Right lobe of liver (tissue), 4 donors: ENCODE data around the gene ARHGAP32.

ENCODE experiments used
- CTCF ChIP-seq, 4 donors: fragments of 200-600 bp in 3 of 4; fragments of 450-650 bp in 1 of 4; IDR thresholded peaks; one replicate each; pipeline versions ENCODE4 v1.5.1 to v1.8.0; 2016 to 2022; ENCODE audit warnings: antibody characterized with exemption in 4 of 4, mild to moderate bottlenecking in 2 of 4
- POLR2A ChIP-seq: fragments of 450-650 bp; IDR thresholded peaks from one replicate; pipeline ENCODE4 v1.6.1; 2017; ENCODE audit warnings: antibody characterized with exemption, mild to moderate bottlenecking
- donor health status: DM: no; HTN: no; CAD: no.
- donor health status: DM: no; HTN: no; CAD: no.
- donor health status: DM: no; HTN: yes; CAD: no.

GRCh38 chr11:128968916-128969315 lies 223.2 kb downstream of the ARHGAP32 start:
- TF ChIP-seq CTCF (IDR thresholded peaks at IDR 0.05) (no peak), POLR2A (no peak)
